Thyroid gland (tissue), 4 donors: ENCODE data around the gene TBC1D16.

ENCODE experiments used
- POLR2A ChIP-seq, 2 donors: fragments of 450-650 bp; IDR thresholded peaks; one replicate each; pipeline ENCODE4 v1.6.1; 2017; ENCODE audit warnings: antibody characterized with exemption in 2 of 2, mild to moderate bottlenecking in 2 of 2, moderate library complexity in 1 of 2
- TF ChIP-seq, protein P1 (sequence below), 6 experiments: fragments of 200-600 bp in 3 of 6; fragments of 450-650 bp in 3 of 6; sonication (generic) in 3 of 6; IDR thresholded peaks; one replicate each; pipeline ENCODE4 v1.5.1; 2016 to 2019; ENCODE audit warnings: antibody characterized with exemption in 6 of 6, mild to moderate bottlenecking in 2 of 6, inconsistent platforms in 1 of 6, moderate library complexity in 1 of 6

- TF ChIP-seq, protein P1, sequence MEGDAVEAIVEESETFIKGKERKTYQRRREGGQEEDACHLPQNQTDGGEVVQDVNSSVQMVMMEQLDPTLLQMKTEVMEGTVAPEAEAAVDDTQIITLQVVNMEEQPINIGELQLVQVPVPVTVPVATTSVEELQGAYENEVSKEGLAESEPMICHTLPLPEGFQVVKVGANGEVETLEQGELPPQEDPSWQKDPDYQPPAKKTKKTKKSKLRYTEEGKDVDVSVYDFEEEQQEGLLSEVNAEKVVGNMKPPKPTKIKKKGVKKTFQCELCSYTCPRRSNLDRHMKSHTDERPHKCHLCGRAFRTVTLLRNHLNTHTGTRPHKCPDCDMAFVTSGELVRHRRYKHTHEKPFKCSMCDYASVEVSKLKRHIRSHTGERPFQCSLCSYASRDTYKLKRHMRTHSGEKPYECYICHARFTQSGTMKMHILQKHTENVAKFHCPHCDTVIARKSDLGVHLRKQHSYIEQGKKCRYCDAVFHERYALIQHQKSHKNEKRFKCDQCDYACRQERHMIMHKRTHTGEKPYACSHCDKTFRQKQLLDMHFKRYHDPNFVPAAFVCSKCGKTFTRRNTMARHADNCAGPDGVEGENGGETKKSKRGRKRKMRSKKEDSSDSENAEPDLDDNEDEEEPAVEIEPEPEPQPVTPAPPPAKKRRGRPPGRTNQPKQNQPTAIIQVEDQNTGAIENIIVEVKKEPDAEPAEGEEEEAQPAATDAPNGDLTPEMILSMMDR (IDR thresholded peaks at IDR 0.05) = no peak
- TF ChIP-seq POLR2A (IDR thresholded peaks at IDR 0.05) = no peak
Observed at GRCh38 chr17:79954281-79955166, 81.1 kb downstream of the TBC1D16 start.
